Endothelial cell of umbilical vein (primary cell): Measurements from ENCODE around the gene ABHD17A. TPM values are rescaled to one million over a fixed set of nuclear protein-coding genes. Genes with fewer than 3 reads are reported as not detected.
A peak's percentile ranks its signal among the peaks of the same experiment; 100 is the strongest.

Experiments
- BruUV-seq: library from RNA; stranded (reverse); fragments of 400-500 nt; replicated peaks from 2 replicates; lab custom pipeline; 2021; lab: Mats Ljungman, UMichigan
- CTCF ChIA-PET: fragments of 300-600, 350-600 bp; sonication (Branson Sonifier 250); formaldehyde crosslinking; loops from one replicate; lab custom pipeline; 2021; ENCODE audit warnings: antibody characterized with exemption, inconsistent platforms; lab: Charles Lee
- POLR2A ChIA-PET: fragments of 300-600, 350-600 bp; sonication (Branson Sonifier 250); formaldehyde crosslinking; loops from one replicate; lab custom pipeline; 2021; ENCODE audit warnings: antibody characterized with exemption, inconsistent platforms; lab: Charles Lee
- DNase-seq: peaks from one replicate; pipeline ENCODE4 v3.0.0-alpha.2; 2011; ENCODE audit warnings: low read depth, low spot score
- FAIRE-seq: peaks from 2 replicates; lab custom pipeline; 2011; peaks lifted over from hg19 to GRCh38; lab: Jason Lieb, UNC
- H2AFZ ChIP-seq: 2 replicates; pipeline ENCODE4 v1.6.0; 2012; ENCODE audit warnings: low read depth, low read length, control low read depth, inconsistent platforms
- H3K27ac ChIP-seq: 2 replicates; pipeline ENCODE4 v1.5.1; 2011; ENCODE audit warnings: low read depth, mild to moderate bottlenecking, control low read depth, low read length, moderate library complexity; ENCODE audit not compliant: insufficient read depth
- H3K27me3 ChIP-seq, 2 experiments: 2 replicates each; pipeline versions ENCODE4 v1.6.0 to v1.6.1; 2011; ENCODE audit warnings: low read length in 2 of 2, mixed read lengths in 1 of 2; ENCODE audit not compliant: control insufficient read depth in 2 of 2, insufficient read depth in 2 of 2
- H3K36me3 ChIP-seq, 2 experiments: 2 replicates in 1 of 2; 3 replicates in 1 of 2; pipeline ENCODE4 v1.5.1; 2011; ENCODE audit warnings: low read length in 2 of 2, mild to moderate bottlenecking in 1 of 2, moderate library complexity in 1 of 2; ENCODE audit not compliant: control insufficient read depth in 2 of 2, insufficient read depth in 2 of 2; ENCODE audit errors: extremely low read depth in 1 of 2
- H3K4me1 ChIP-seq: 3 replicates; pipeline ENCODE4 v1.5.1; 2011; ENCODE audit warnings: mild to moderate bottlenecking, low read length; ENCODE audit not compliant: control insufficient read depth, insufficient read depth; ENCODE audit errors: extremely low read depth
- H3K4me2 ChIP-seq: 2 replicates; pipeline ENCODE4 v1.6.1; 2011; ENCODE audit warnings: low read length, control low read depth, mixed read lengths; ENCODE audit not compliant: insufficient read depth
- H3K4me3 ChIP-seq, 3 experiments: fragments of 200-600 bp in 1 of 3; sonication (generic), shearing (Covaris generic) in 1 of 3; replicated peaks in 1 of 3; 2 replicates each; pipeline ENCODE4 v1.5.1; 2011 to 2016; ENCODE audit warnings: control low read depth in 3 of 3, low read length in 3 of 3, mild to moderate bottlenecking in 2 of 3, inconsistent platforms in 1 of 3, low read depth in 1 of 3, moderate library complexity in 1 of 3; ENCODE audit not compliant: insufficient read depth in 1 of 3
- H3K79me2 ChIP-seq: 2 replicates; pipeline ENCODE4 v1.6.0; 2012; ENCODE audit warnings: low read length, inconsistent platforms; ENCODE audit not compliant: control insufficient read depth, insufficient read depth
- H3K9ac ChIP-seq: replicated peaks from 2 replicates; pipeline ENCODE3; 2011; ENCODE audit warnings: low read length, control low read depth; ENCODE audit not compliant: insufficient read depth; ENCODE audit errors: extremely low read depth
- H3K9me1 ChIP-seq: replicated peaks from 3 replicates; pipeline ENCODE4 v1.6.0; 2011; ENCODE audit warnings: mild to moderate bottlenecking, low read length; ENCODE audit not compliant: control insufficient read depth, insufficient read depth; ENCODE audit errors: extremely low read depth
- H3K9me3 ChIP-seq: replicated peaks from 2 replicates; pipeline ENCODE4 v1.5.1; 2012; ENCODE audit warnings: low read length, inconsistent platforms; ENCODE audit not compliant: control insufficient read depth, insufficient read depth
- H4K20me1 ChIP-seq: replicated peaks from 2 replicates; pipeline ENCODE3; 2011; ENCODE audit warnings: mild to moderate bottlenecking, low read length; ENCODE audit not compliant: control insufficient read depth, insufficient read depth; ENCODE audit errors: extremely low read depth
- CTCF ChIP-seq, 2 donors: IDR thresholded peaks; 1 replicate in 1 of 2; 2 replicates in 1 of 2; pipeline ENCODE4 v1.5.1; 2011; ENCODE audit warnings: low read length in 2 of 2, mild to moderate bottlenecking in 2 of 2, moderate library complexity in 2 of 2, control low read depth in 1 of 2, inconsistent platforms in 1 of 2, low read depth in 1 of 2; ENCODE audit not compliant: insufficient read depth in 1 of 2; ENCODE audit errors: extremely low read depth in 1 of 2
- EZH2 ChIP-seq: IDR thresholded peaks from 2 replicates; pipeline ENCODE4 v1.6.1; 2012; ENCODE audit warnings: borderline replicate concordance, low read depth, mild to moderate bottlenecking, moderate library complexity, low read length, inconsistent platforms; ENCODE audit not compliant: severe bottlenecking
- FOS ChIP-seq: IDR thresholded peaks from 2 replicates; pipeline ENCODE4 v1.6.1; 2011; ENCODE audit warnings: mild to moderate bottlenecking, low read length, moderate library complexity, borderline replicate concordance; ENCODE audit not compliant: insufficient read depth
- GATA2 ChIP-seq: IDR thresholded peaks from 2 replicates; pipeline ENCODE4 v1.7.0; 2011; ENCODE audit warnings: low read depth, mild to moderate bottlenecking, moderate library complexity, mixed read lengths, low read length; ENCODE audit not compliant: insufficient read length, insufficient read depth
- JUN ChIP-seq: IDR thresholded peaks from 2 replicates; pipeline ENCODE4 v1.6.1; 2011; ENCODE audit warnings: borderline replicate concordance, low read depth; ENCODE audit not compliant: insufficient read length, insufficient read depth
- MAX ChIP-seq: IDR thresholded peaks from 2 replicates; pipeline ENCODE4 v1.6.1; 2011; ENCODE audit not compliant: insufficient read depth, insufficient read length
- MYC ChIP-seq: IDR thresholded peaks from one replicate; pipeline ENCODE4 v1.6.1; 2011; ENCODE audit warnings: mild to moderate bottlenecking, low read depth, low read length
- POLR2A ChIP-seq: IDR thresholded peaks from 2 replicates; pipeline ENCODE4 v1.6.1; 2012; ENCODE audit warnings: low read depth, mild to moderate bottlenecking, control low read depth, low read length
- POLR2AphosphoS5 ChIP-seq: IDR thresholded peaks from 2 replicates; pipeline ENCODE4 v1.6.1; 2012; ENCODE audit warnings: low read depth, mild to moderate bottlenecking, control low read depth, low read length, moderate library complexity; ENCODE audit not compliant: insufficient read depth
- dilution Hi-C: fragments of 300-500 bp; cut with MboI; formaldehyde crosslinking; loops from one replicate; pipeline ENCODE4 v1.15.0; 2019; ENCODE audit warnings: low sequenced_read_pairs; ENCODE audit not compliant: extremely low pct_ligation_motif_present
- intact Hi-C: fragments of 100-400 bp; cut with micrococcal nuclease; formaldehyde crosslinking; loops from one replicate; pipeline ENCODE4 v1.10.0; 2022
- polyA plus RNA-seq, 4 experiments: library from polyadenylated mRNA; depleted of rRNA in 3 of 4; stranded (reverse) in 3 of 4; unstranded in 1 of 4; fragments of >200 nt; gene quantifications; 2 replicates each; pipeline versions ENCODE4 v1.2.1 to v1.2.3, GENCODE V29; 2011 to 2012; ENCODE audit warnings: missing spikeins in 1 of 4
- total RNA-seq: library from RNA; stranded (reverse); gene quantifications from 2 replicates; pipeline ENCODE4 v1.2.3, GENCODE V29; 2021

Gene ABHD17A
- total and polyA plus RNA-seq, 2 donors (not counting 3 experiments of a cell fraction or from before 2014, with no cell fraction given), result 89.8 to 143 TPM

- Histone ChIP-seq H3K4me2 (peak overlapping the region; percentile 81), H3K9me3 (no peaks in the 10 kb centered on the region), H2AFZ (no peak overlapping the region), H3K4me3 (peak overlapping the region in 2 of 3 experiments; percentile 67 to 76), H3K9me1 (no peaks in the 10 kb centered on the region), H3K4me1 (peaks cover 13% of the 10 kb centered on the region), H3K79me2 (peaks cover 62% of the 10 kb centered on the region), H3K27me3 (no peaks in the 10 kb centered on the region), H3K9ac (peak overlapping the region; percentile 99), H3K36me3 (peaks cover 0 to 2% of the 10 kb centered on the region in 2 experiments), H3K27ac (peak overlapping the region; percentile 99), H4K20me1 (no peaks in the 10 kb centered on the region)
- dilution Hi-C loops (no loop called here), intact Hi-C loops (loop anchor here (1.0 kb wide), 1 partner anchor 17 kb away; the partner anchor contains the start of gene KLF16)
- ChIA-PET CTCF (interaction anchor here (1.1 to 2.3 kb wide), 3 partner anchors 9 to 20 kb away, joined by 3 to 10 read pairs (median 4); no protein-coding TSS in a partner anchor), POLR2A (no interaction called here)
- no peak for FAIRE-seq
- TF ChIP-seq JUN, result no peak
- no peak for TF ChIP-seq EZH2
- TF ChIP-seq MYC, result no peak
- TF ChIP-seq CTCF (IDR thresholded peaks at IDR 0.05; ENCODE audit: extremely low read depth in 1 of 2, insufficient read depth in 1 of 2, low read depth in 1 of 2, low read length in 2 of 2), result no peak
- TF ChIP-seq POLR2A, result no peak
- TF ChIP-seq POLR2AphosphoS5, result no peak
- no peak for TF ChIP-seq FOS
- TF ChIP-seq MAX, result no peak
- TF ChIP-seq GATA2, result no peak
- BruUV-seq, result no TSS peak
- no peak for DNase-seq
These were observed 38.6 kb downstream of the ABHD17A start for GRCh38 chr19:1846517-1847204.
